B cell (primary cell): ENCODE data around the gene CST9L. TPM values are rescaled to one million over a fixed set of nuclear protein-coding genes. Genes with fewer than 3 reads are reported as not detected.

Source experiments
- ATAC-seq: fragments of 200-7000 bp; cut with Tn5 transposase; one replicate; pipeline ENCODE4 v1.10.0; 2021; ENCODE audit warnings: low read depth, mild to moderate bottlenecking, moderate number of reproducible peaks, moderate library complexity
- CTCF ChIA-PET: fragments of 350-600 bp; sonication (Branson Sonifier 250); formaldehyde crosslinking; loops from one replicate; lab custom pipeline; 2021; ENCODE audit warnings: antibody characterized with exemption, inconsistent platforms; lab: Charles Lee
- POLR2A ChIA-PET: fragments of 350-600 bp; sonication (Branson Sonifier 250); formaldehyde crosslinking; loops from one replicate; lab custom pipeline; 2021; ENCODE audit warnings: antibody characterized with exemption; lab: Charles Lee
- DNase-seq: peaks from one replicate; pipeline ENCODE4 v3.0.0; 2013
- H2AFZ ChIP-seq: 2 replicates; pipeline ENCODE4 v1.6.1; 2012; ENCODE audit warnings: mild to moderate bottlenecking, low read depth, low read length; ENCODE audit not compliant: insufficient read depth, poor library complexity, severe bottlenecking
- H3K27ac ChIP-seq, 2 donors: 1 replicate in 1 of 2; 2 replicates in 1 of 2; pipeline ENCODE4 v1.5.1; 2012 to 2013; ENCODE audit warnings: low read length in 2 of 2, mild to moderate bottlenecking in 2 of 2, moderate library complexity in 1 of 2
- H3K27me3 ChIP-seq, 4 experiments: fragments of 200-600 bp in 1 of 4; sonication (generic) in 1 of 4; replicated peaks in 1 of 4; 1 replicate in 2 of 4; 2 replicates in 2 of 4; pipeline versions ENCODE4 v1.6.1 to v1.7.0; 2013 to 2016; ENCODE audit warnings: low read length in 3 of 4, mild to moderate bottlenecking in 2 of 4, mixed read lengths in 1 of 4, moderate library complexity in 1 of 4; ENCODE audit not compliant: insufficient read depth in 4 of 4, control insufficient read depth in 3 of 4; ENCODE audit errors: control extremely low read depth in 1 of 4
- H3K36me3 ChIP-seq, 2 experiments: replicated peaks in 1 of 2; 1 replicate in 1 of 2; 2 replicates in 1 of 2; pipeline versions ENCODE4 v1.6.1 to v1.7.1; 2013; ENCODE audit warnings: low read length in 1 of 2; ENCODE audit not compliant: insufficient read depth in 2 of 2, control insufficient read depth in 1 of 2; ENCODE audit errors: control extremely low read depth in 1 of 2, extremely low read depth in 1 of 2
- H3K4me1 ChIP-seq, 2 donors: fragments of 200-600 bp in 1 of 2; sonication (generic) in 1 of 2; 1 replicate in 1 of 2; 2 replicates in 1 of 2; pipeline versions ENCODE4 v1.5.1 to v1.6.1; 2013 to 2017; ENCODE audit warnings: low read length in 2 of 2; ENCODE audit not compliant: control insufficient read depth in 2 of 2, insufficient read depth in 2 of 2
- H3K4me2 ChIP-seq: replicated peaks from 2 replicates; pipeline ENCODE3; 2012; ENCODE audit warnings: mild to moderate bottlenecking, low read depth, low read length; ENCODE audit not compliant: poor library complexity, severe bottlenecking
- H3K4me3 ChIP-seq, 5 experiments: fragments of 200-600 bp in 1 of 5; sonication (generic) in 1 of 5; 1 replicate in 3 of 5; 2 replicates in 2 of 5; pipeline versions ENCODE4 v1.5.1 to v1.7.0; 2011 to 2016; ENCODE audit warnings: low read length in 4 of 5, mild to moderate bottlenecking in 4 of 5, low read depth in 2 of 5, control low read depth in 1 of 5, moderate library complexity in 1 of 5; ENCODE audit not compliant: insufficient read depth in 1 of 5; ENCODE audit errors: control extremely low read depth in 1 of 5, extremely low read depth in 1 of 5
- H3K79me2 ChIP-seq: fragments of 200-600 bp; sonication (generic); one replicate; pipeline ENCODE4 v1.6.0; 2016; ENCODE audit warnings: low read length; ENCODE audit not compliant: control insufficient read depth, insufficient read depth
- H3K9ac ChIP-seq: fragments of 200-600 bp; sonication (generic); 2 replicates; pipeline ENCODE4 v1.6.1; 2017; ENCODE audit warnings: mild to moderate bottlenecking, low read length, moderate library complexity
- H3K9me3 ChIP-seq, 3 donors: one replicate each; pipeline versions ENCODE4 v1.6.1 to v1.7.1; 2013; ENCODE audit warnings: low read length in 2 of 3; ENCODE audit not compliant: control insufficient read depth in 2 of 3, insufficient read depth in 1 of 3; ENCODE audit errors: control extremely low read depth in 1 of 3
- H4K20me1 ChIP-seq: 2 replicates; pipeline ENCODE4 v1.6.0; 2012; ENCODE audit warnings: mild to moderate bottlenecking, low read length; ENCODE audit not compliant: insufficient read depth, control insufficient read depth, poor library complexity, severe bottlenecking
- H3K27ac Mint-ChIP-seq: one replicate; pipeline ENCODE4 v1.8.0; 2021; ENCODE audit warnings: mixed read lengths
- H3K27me3 Mint-ChIP-seq: one replicate; pipeline ENCODE4 v1.8.0; 2021; ENCODE audit warnings: mixed read lengths
- H3K4me1 Mint-ChIP-seq: one replicate; pipeline ENCODE4 v1.8.0; 2021; ENCODE audit warnings: mixed read lengths
- H3K4me3 Mint-ChIP-seq: one replicate; pipeline ENCODE4 v1.8.0; 2021; ENCODE audit warnings: mixed read lengths
- H3K9me3 Mint-ChIP-seq: one replicate; pipeline ENCODE4 v1.8.0; 2022; ENCODE audit warnings: mixed read lengths; ENCODE audit not compliant: insufficient read depth
- EZH2 ChIP-seq: IDR thresholded peaks from 2 replicates; pipeline ENCODE4 v1.6.1; 2012; ENCODE audit warnings: borderline replicate concordance, low read depth, mild to moderate bottlenecking, moderate library complexity, low read length; ENCODE audit not compliant: insufficient read depth, poor library complexity, severe bottlenecking
- WGBS: methylation state at CpG from one replicate; pipeline ENCODE4 v1.1.5; 2013; ENCODE audit warnings: missing lambda C conversion rate; ENCODE audit not compliant: insufficient coverage; 5-methylcytosine and 5-hydroxymethylcytosine counted together
- intact Hi-C: fragments of 100-400 bp; cut with micrococcal nuclease; formaldehyde crosslinking; loops from one replicate; pipeline ENCODE4 v1.10.0; 2022
- polyA plus RNA-seq: library from polyadenylated mRNA; depleted of rRNA; stranded (reverse); fragments of >200 nt; gene quantifications from 2 replicates; pipeline ENCODE4 v1.2.3, GENCODE V29; 2012
- total RNA-seq, 2 donors: library from RNA; stranded (reverse); fragments of 120-200 nt in 1 of 2; gene quantifications; 1 replicate in 1 of 2; 2 replicates in 1 of 2; pipeline versions ENCODE4 v1.2.3 to v1.2.4, GENCODE V29; 2013 to 2022
- TF ChIP-seq, protein P1 (sequence below): fragments of 200-600 bp; IDR thresholded peaks from one replicate; pipeline ENCODE4 v1.8.0; 2022; ENCODE audit warnings: antibody characterized with exemption, mild to moderate bottlenecking

Gene CST9L
- total and polyA plus RNA-seq, 2 donors (not counting 1 experiment from before 2014, with no cell fraction given) = not detected

DNA sequence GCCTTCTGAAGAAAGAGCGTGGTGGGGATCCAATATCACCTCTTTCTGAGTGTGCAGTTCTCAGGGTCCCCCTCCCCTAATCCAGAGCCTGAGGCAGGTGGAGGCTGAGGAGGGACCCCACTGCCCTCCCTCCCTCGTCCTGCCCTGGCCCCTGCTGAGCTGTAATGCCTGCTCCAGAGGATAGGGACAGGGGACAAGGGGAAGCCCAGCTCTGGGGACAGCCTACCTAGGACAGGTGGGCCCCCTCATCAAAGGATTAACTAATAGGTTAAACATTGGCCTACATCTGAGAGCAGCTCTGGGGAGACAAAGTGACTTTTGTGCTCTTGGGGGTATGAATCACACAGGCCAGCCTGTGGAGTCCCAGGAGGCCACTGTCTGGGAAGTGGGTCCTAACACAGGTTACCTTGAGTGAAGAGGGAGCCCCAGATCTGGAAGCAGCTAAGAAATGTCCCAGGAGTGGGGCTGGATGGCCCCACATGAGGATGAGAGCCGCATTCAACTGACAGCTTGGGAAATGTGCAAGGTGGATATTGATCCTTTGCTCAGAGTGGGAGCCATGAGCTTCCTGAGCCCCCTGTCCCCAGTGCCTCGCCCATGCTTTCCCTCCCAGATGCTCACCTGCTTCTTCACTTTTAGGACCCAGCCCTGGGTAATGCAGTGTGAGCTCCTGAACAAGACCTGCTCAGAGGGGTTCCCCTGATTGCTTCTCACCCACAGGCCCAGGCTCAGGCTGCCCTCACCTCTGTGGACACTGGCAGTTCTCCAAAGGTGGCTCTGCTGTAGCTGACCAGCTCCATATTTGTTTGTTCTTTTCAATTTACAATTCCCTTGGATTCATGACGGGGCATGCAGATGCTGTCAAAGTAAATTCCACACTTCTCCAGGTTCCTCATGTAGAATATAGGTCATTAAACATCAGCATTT, 17.8 kb upstream of the CST9L start:
- Histone ChIP-seq H3K4me1 (no peaks in the 10 kb centered on the region), H3K9me3 (no peaks in the 10 kb centered on the region), H3K4me2 (no peak overlapping the region), H2AFZ (no peak overlapping the region), H3K9ac (no peak overlapping the region), H3K36me3 (no peaks in the 10 kb centered on the region), H3K27me3 (peaks cover 0 to 9% (median 0%) of the 10 kb centered on the region in 4 experiments), H3K27ac (no peak overlapping the region), H3K79me2 (no peaks in the 10 kb centered on the region), H4K20me1 (no peaks in the 10 kb centered on the region), H3K4me3 (no peak overlapping the region)
- H3K4me1 Mint-ChIP-seq = no peaks in the 10 kb centered on the region
- TF ChIP-seq EZH2 = no peak
- TF ChIP-seq, protein P1, sequence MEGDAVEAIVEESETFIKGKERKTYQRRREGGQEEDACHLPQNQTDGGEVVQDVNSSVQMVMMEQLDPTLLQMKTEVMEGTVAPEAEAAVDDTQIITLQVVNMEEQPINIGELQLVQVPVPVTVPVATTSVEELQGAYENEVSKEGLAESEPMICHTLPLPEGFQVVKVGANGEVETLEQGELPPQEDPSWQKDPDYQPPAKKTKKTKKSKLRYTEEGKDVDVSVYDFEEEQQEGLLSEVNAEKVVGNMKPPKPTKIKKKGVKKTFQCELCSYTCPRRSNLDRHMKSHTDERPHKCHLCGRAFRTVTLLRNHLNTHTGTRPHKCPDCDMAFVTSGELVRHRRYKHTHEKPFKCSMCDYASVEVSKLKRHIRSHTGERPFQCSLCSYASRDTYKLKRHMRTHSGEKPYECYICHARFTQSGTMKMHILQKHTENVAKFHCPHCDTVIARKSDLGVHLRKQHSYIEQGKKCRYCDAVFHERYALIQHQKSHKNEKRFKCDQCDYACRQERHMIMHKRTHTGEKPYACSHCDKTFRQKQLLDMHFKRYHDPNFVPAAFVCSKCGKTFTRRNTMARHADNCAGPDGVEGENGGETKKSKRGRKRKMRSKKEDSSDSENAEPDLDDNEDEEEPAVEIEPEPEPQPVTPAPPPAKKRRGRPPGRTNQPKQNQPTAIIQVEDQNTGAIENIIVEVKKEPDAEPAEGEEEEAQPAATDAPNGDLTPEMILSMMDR = no peak
- DNase-seq (no peak), ATAC-seq (no peak)
- 85% methylated on average over 3 of the region's 5 CpGs for WGBS
- CTCF ChIA-PET = no interaction called here
- H3K27me3 Mint-ChIP-seq = peaks cover 17% of the 10 kb centered on the region
- no peak overlapping the region for H3K4me3 Mint-ChIP-seq
- H3K27ac Mint-ChIP-seq = no peak overlapping the region
- H3K9me3 Mint-ChIP-seq = no peaks in the 10 kb centered on the region
- intact Hi-C loops = no loop called here
- POLR2A ChIA-PET = no interaction called here

DNA sequence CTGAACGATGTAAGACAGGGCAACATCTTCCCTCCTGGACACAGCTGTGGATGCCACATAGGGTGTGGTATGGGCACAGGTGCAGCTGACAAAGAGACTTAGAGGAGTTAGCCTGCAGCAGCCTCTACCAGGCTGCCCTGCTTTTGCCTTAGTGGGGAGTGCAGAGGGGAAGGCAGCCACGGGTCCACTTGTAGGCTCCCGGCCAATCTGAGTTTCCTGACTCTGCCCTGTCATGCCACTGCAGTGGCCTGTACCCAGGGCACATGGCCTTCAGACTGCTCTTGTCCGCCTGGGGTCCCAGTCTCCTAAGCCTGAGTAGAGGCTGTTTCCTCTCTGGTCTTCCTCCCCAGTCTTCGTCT, 17.1 kb upstream of the CST9L start:
- Histone ChIP-seq H3K79me2 (no peaks in the 10 kb centered on the region), H4K20me1 (no peaks in the 10 kb centered on the region), H3K9ac (no peak overlapping the region), H3K36me3 (no peaks in the 10 kb centered on the region), H3K4me3 (no peak overlapping the region), H3K27me3 (peaks cover 0 to 9% (median 0%) of the 10 kb centered on the region in 4 experiments), H3K4me2 (no peak overlapping the region), H3K9me3 (no peaks in the 10 kb centered on the region), H3K4me1 (no peaks in the 10 kb centered on the region), H2AFZ (no peak overlapping the region), H3K27ac (no peak overlapping the region)
- 85% methylated on average over 4 of the region's 5 CpGs for WGBS
- Mint-ChIP-seq H3K27me3 (peaks cover 20% of the 10 kb centered on the region), H3K4me1 (no peaks in the 10 kb centered on the region), H3K4me3 (no peak overlapping the region), H3K27ac (no peak overlapping the region), H3K9me3 (no peaks in the 10 kb centered on the region)
- intact Hi-C loops = no loop called here
- no peak for DNase-seq
- ChIA-PET POLR2A (no interaction called here), CTCF (no interaction called here)
- TF ChIP-seq, protein P1 = no peak
- TF ChIP-seq EZH2 = no peak
- ATAC-seq = no peak
